ENCODE results near the gene CSRP2.

CSRP2 gene

DNA sequence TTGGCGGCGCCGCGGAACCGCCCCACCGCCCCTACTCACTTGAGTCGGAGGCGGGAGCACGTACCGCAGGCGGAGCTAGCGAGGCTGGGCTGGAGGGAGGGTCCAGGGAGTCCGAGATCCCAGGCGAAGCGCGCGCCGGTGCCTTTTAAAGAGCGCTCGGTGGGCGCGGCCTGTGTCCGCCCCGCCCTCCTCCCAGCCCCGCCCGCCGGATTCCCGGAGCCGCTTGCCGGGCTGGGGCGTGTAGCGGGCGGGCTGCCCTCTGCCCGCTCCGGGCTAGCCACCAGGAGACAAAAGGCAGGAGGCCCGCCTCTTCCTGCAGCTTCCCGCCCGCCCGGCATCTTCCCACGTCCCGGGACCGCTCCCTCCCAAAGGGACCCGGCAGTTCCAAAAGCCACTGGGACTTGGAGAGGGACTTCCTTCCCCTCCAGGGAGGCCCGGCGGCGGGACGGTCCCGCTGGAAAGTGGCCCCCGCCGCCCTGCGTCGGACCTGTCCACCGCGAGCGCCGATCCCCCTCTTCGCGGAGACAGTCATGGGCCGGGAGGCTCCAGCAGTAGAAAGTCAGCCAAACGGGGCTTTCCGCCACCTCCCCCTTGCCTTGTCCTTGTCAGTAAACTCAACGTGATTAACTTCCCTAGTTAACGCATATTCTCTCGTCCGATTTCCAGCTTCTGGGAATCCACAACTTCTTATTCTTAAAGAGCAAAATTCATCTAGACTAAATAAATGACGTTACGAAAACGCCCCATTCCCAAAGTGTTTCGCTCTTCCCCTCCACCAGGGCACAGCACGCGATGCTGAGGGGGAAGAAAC is at the start of gene CSRP2:
CSRP2 (minus strand) TSS at position 121 of the 811 bp plus-strand sequence. CDS start 12,759 bp downstream, outside the sequence.
- DNase-seq = peak; percentile 87

DNA sequence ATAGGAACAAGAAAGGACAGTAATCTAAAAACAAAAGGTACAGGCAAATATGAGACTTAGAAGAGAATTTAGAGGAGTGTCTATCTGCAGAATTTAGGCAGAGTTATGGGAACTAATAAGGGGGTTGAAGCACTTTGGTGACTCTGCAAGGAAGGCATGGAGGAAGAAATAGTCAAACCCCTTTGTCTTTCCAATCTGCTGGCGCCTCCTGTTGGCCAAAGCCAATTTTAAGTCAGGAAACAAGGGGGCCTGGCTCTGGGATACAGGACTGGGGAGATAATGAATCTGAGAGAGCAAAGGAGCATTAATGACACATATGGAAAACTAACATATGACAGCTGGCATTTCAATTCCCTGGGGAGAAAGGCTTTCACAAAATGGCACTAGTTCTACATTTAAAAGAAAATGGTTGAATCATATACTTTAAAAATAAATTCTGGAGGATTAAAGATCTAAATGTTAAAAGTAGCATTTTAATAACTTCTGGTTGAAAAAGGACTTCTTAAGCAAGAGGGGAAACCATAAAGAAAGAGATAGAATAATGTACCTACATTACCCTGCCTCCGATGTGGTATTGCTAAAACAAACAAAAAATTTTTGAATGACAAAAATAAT is 48.5 kb upstream of the CSRP2 start:
- DNase-seq = peak; percentile 72

DNA sequence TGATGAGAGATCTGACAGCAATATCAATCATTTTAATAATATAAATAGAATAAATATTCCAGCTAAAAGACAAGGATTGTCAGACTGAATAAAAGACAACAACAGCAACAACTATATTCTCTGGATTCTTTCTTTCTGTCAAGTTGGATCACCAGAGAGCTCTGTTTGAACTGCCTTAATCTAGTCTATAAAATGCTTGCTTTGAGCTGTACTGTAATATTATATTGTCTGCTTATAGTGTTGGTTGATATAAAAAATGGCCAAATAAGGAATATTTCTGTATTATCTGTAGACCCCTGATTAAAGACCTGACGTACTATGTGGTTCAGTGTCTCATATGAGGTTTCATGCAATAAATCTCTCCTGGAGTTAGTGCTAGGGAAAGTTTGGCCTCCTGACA is 46.3 kb upstream of the CSRP2 start:
- DNase-seq = no peak

- DNase-seq = no peak
These were observed 44.0 kb upstream of the CSRP2 start for GRCh38 chr12:76922866-76923265.

DNA sequence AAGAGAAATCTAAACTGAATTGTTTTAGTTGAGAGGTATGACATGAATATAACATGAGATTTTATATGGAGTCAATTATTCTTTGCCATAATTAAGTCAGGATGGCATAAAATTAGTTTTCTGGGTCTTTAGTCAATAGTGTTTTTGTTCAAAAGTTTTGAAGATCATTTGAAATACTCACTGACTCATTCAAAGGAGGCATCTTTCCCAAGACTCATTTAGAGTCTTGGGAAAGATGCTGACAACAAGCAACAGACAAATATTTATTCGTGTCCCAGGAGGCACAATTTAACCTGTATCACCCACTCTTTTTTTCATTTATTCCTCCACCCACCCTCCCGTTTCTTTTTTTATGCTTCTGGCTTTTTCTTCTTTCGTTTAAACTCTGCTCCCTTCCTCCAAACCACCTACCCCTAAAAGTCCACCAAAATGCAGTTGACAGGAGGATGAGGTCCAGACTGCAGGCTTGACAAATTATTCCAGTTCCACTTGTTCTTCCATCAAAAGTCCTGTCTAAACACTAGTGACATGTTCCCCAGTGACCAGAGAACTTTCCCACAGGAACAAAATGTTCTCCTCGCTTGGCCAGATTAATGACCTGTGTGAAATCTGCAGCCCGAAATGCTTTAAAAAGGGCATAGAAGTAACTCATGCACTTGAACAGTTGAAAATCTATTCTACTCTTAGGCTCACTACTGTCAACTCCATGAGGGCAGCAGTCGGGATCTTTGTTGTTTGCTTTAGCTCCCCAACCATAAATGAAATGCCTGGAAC is 43.3 kb upstream of the CSRP2 start:
- DNase-seq = no peak

- DNase-seq = no peak
These were observed 42.3 kb upstream of the CSRP2 start for GRCh38 chr12:76921100-76921471.

DNA sequence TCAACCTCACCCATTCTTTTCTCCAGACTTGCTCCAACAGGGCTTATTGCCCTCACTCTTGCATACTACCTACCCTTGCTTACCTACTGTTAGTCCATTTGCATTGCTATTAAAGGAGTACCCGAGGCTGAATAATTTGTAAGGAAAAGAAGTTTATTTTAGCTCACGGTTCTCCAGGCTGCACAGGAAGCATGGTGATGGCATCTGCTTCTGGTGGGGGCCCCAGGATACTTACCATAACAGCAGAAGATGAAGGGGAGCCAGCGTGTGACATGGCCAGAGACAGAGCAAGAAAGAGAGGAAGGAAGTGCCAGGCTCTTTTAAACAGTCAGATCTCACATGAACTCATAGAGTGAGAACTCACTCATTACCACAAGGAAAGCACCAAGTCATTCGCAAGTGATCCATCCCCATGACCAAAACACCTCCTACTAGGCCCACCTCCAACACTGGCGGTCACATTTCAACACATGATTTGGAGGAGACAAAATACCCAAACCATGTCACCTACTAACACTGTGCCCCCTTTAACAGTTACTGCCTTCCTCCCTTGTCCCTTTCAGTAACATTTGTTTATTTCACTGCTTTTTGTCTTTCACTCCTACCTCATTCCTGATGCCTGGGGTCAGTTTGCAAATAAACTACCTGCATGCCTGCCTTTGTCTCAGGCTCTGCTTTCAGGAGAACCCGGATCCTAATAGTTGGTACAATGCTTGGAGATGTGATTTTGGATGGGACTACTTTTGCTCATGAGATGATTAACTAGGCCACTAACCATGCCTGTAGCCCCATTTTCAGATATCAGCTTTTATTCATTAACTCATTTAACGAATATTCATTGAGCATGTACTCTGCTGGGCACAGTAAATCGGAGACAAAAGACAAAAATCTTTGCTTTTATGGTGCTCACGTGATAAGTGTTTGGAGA is 41.6 kb upstream of the CSRP2 start:
- DNase-seq = no peak

DNA sequence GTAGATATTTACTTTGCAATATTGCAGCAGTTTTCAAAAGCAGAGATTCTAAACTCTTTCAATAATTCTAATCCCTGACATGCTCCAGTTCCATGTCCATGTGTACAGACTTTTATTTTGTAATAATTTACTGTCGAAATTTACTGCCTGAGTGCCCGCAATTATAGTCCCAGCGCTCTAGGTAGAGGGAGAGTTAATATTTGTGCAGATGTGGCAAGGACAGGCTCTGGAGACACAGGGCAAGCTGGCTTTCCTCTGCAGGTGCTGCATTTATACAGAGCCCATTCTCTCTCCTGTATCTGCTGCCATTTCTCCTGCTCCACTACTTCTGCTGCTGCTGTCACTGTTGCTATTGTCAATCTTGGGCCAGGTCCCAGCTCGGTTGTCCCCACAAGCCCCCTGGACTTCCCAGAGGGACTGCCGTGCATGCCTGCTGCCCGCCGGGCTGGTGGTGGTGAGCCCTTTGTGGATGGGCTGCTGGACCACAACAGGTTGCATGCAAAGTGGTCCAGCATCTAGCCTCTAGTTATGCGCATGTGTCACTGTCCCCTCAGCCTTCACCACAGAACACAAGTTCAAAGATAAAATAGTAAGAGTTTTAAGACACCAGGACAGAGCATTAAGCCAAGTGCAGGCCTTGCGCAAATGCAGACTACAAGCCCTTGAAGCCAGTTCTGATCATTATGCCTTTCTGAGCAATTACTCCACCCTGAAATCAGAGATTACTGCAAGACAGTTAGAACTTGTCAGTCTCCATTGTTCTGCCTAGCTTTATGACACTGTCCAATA is 40.8 kb upstream of the CSRP2 start:
- no peak for DNase-seq

DNA sequence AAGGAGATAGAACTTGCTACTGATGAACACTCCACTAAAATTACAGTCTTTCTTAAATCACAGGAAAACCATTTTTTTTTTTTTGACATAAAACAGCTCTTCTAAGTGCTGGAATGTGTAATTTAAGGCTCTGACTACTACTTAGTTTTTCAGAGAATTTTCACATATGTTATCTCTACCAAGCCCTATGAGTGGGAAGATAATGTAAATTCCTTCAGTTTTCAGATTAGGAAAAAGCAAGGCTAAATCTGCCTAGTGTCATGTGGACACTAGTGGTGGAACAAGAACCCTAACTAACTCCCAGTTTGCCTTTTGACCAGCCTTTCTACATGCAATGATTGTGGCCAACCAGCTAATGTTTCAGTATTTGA is 37.3 kb upstream of the CSRP2 start:
- no peak for DNase-seq

DNA sequence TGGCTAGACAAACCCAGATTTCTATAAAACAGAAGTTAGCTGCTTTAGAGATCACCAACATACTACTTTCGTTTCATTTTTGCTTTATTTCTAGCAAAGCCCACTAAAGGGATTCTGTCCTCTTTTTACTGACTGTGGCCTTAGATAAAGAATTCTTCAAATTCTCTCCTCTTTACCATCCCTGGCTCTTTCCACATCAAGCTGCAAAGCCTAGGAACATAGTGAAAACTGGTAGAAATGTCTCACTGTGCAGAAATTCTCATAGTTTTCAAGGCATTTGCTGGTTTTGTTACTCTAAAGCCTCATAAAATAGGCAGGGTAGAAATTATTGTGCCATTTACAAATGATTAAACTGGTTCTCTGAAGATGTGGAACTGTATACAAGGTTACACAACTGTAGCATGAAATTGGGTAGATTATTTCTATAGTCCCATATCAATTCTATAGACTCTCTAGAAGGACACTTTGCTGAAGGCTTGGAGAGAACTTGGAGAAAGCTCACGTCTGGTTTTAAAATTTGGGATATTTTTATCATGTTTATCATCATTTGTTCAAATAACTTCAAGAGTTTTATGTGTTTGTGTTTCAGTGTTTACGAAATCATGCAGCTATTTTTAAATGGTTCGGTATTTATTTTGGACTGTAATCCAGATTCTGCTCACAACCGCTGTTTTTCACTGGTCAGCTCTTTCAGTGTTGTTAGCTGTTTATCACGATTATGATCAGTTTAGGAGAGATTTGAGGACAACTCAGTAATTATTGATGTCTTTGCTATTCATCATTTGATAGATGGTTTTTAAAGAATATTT is 36.7 kb upstream of the CSRP2 start:
- no peak for DNase-seq

DNA sequence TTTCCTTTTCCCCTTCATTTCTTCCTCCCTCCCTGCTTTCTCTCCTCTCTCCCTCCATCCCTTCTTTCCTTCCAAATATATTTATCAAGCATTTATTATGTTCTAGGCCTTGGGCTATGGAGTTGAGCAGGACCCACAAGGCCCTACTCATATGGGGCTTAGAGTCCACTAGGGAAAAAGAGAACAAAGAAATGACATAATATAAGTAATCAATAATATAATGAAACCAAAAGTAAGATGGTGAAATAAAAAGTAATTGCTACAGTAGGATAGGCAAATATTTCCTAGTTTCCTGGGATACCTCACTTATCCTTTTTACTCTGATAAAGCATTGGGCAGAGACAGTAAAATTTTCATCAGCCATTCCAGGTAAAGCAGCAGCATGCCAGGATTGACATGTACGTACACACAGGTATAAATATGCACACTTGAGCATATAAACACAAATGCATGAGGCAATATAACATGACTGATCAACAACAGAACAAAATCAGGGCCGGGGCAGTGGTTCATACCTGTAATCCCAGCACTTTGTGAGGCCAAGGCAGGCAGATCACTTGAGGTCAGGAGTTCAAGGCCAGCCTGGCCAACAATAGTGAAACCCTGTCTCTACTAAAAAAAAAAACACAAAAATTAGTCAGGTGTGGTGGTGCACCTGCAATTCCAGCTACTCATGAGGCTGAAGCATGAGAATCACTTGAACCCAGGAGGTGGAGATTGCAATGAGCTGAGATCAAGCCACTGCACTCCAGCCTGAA is 35.5 kb upstream of the CSRP2 start:
- no peak for DNase-seq

- DNase-seq = no peak
These were observed 30.5 kb upstream of the CSRP2 start for GRCh38 chr12:76909290-76909689.

- no peak for DNase-seq
These were observed 29.6 kb upstream of the CSRP2 start for GRCh38 chr12:76908303-76909017.

GRCh38 chr12:76901628-76902380 is 23.0 kb upstream of the CSRP2 start:
- no peak for DNase-seq

DNA sequence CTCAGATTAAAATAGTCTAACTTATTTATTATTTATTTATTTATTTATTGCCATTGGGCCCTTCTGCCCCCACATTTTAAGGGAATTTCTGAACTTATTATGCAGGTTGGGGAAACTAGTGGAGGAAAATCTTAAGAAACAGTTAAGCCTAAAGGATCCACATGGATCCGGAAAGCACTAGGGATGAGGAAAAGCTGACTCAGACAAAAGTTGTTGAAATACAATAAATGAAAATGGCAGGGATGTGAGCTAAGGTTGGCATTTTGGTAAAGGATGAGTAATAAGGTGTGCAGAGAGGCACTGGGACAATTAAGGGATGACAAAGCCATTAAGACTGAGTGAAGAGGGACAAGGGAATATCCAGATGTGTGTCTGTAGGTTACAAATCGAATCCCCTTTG is 20.7 kb upstream of the CSRP2 start:
- DNase-seq = no peak

GRCh38 chr12:76898442-76898841 is 19.6 kb upstream of the CSRP2 start:
- no peak for DNase-seq

- DNase-seq = no peak
These were observed 17.5 kb upstream of the CSRP2 start for GRCh38 chr12:76896274-76896673.

DNA sequence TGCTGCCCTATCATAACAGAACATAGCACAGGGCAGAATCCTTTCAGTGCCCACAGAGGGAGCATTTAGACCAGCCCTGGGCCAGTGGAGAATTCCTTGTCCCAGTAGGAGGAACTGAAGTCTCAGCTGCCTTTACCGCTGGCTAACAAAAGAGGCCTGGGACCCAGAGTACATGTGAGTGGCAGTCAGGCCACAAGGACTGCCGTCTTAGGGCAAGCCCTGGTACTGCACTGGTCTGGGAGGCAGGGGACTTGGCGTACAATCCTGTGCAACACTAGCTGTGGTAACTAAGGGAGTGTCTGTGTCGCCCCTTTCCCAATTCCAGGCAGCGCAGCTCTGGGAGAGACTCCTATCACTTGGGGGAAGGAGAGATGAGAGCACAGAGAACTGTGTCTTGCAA is 17.0 kb upstream of the CSRP2 start:
- DNase-seq = no peak

- no peak for DNase-seq
These were observed 12.8 kb upstream of the CSRP2 start for GRCh38 chr12:76891609-76892008.
